CD14-positive monocyte (primary cell): ENCODE data around the gene CPSF6. TPM values are rescaled to one million over a fixed set of nuclear protein-coding genes. Genes with fewer than 3 reads are reported as not detected.

ENCODE experiments used
- DNase-seq, 3 donors: peaks; one replicate each; pipeline ENCODE4 v3.0.0-alpha.2; 2011 to 2022
- H2AFZ ChIP-seq: 2 replicates; pipeline ENCODE4 v1.6.0; 2012; ENCODE audit warnings: mild to moderate bottlenecking, low read depth, low read length, inconsistent platforms; ENCODE audit not compliant: insufficient read depth, poor library complexity, severe bottlenecking
- H3K27ac ChIP-seq, 2 donors: 1 replicate in 1 of 2; 2 replicates in 1 of 2; pipeline ENCODE4 v1.5.1; 2012 to 2013; ENCODE audit warnings: low read length in 2 of 2, control low read depth in 1 of 2, inconsistent platforms in 1 of 2, low read depth in 1 of 2, mild to moderate bottlenecking in 1 of 2
- H3K27me3 ChIP-seq, 2 donors: one replicate each; pipeline versions ENCODE4 v1.6.0 to v1.6.1; 2011 to 2013; ENCODE audit warnings: low read length in 2 of 2; ENCODE audit not compliant: control insufficient read depth in 2 of 2, insufficient read depth in 2 of 2
- H3K36me3 ChIP-seq, 2 donors: replicated peaks in 1 of 2; 1 replicate in 1 of 2; 2 replicates in 1 of 2; pipeline versions ENCODE4 v1.5.1 to v1.6.1; 2012 to 2013; ENCODE audit warnings: low read length in 2 of 2, control low read depth in 1 of 2, inconsistent platforms in 1 of 2, mild to moderate bottlenecking in 1 of 2; ENCODE audit not compliant: insufficient read depth in 2 of 2, control insufficient read depth in 1 of 2
- H3K4me1 ChIP-seq, 2 donors: 1 replicate in 1 of 2; 2 replicates in 1 of 2; pipeline versions ENCODE4 v1.5.1 to v1.6.1; 2012 to 2013; ENCODE audit warnings: low read length in 2 of 2, control low read depth in 1 of 2, inconsistent platforms in 1 of 2, mild to moderate bottlenecking in 1 of 2, moderate library complexity in 1 of 2; ENCODE audit not compliant: insufficient read depth in 2 of 2, control insufficient read depth in 1 of 2
- H3K4me2 ChIP-seq: replicated peaks from 2 replicates; pipeline ENCODE3; 2012; ENCODE audit warnings: low read length, moderate library complexity, mild to moderate bottlenecking; ENCODE audit not compliant: poor library complexity, severe bottlenecking; ENCODE audit errors: extremely low read depth
- H3K4me3 ChIP-seq, 3 experiments: fragments of 200-600 bp in 1 of 3; sonication (generic) in 1 of 3; replicated peaks in 1 of 3; 1 replicate in 2 of 3; 2 replicates in 1 of 3; pipeline ENCODE4 v1.5.1; 2011 to 2013; ENCODE audit warnings: low read length in 3 of 3, mild to moderate bottlenecking in 3 of 3, control low read depth in 2 of 3, low read depth in 2 of 3, inconsistent platforms in 1 of 3, moderate library complexity in 1 of 3
- H3K79me2 ChIP-seq: 2 replicates; pipeline ENCODE4 v1.6.0; 2012; ENCODE audit warnings: mild to moderate bottlenecking, control low read depth, inconsistent platforms, low read length, moderate library complexity; ENCODE audit not compliant: insufficient read depth
- H3K9ac ChIP-seq: 2 replicates; pipeline ENCODE4 v1.6.0; 2017; ENCODE audit warnings: low read length, mild to moderate bottlenecking; ENCODE audit not compliant: insufficient read depth, poor library complexity, severe bottlenecking
- H3K9me3 ChIP-seq, 2 donors: replicated peaks in 1 of 2; 1 replicate in 1 of 2; 2 replicates in 1 of 2; pipeline versions ENCODE4 v1.5.1 to v1.6.1; 2012 to 2013; ENCODE audit warnings: low read length in 2 of 2, control low read depth in 1 of 2; ENCODE audit not compliant: control insufficient read depth in 1 of 2, insufficient read depth in 1 of 2
- H4K20me1 ChIP-seq: 2 replicates; pipeline ENCODE4 v1.6.0; 2012; ENCODE audit warnings: mild to moderate bottlenecking, low read length, control low read depth, moderate library complexity; ENCODE audit not compliant: insufficient read depth
- H3K27ac Mint-ChIP-seq, 7 donors: one replicate each; pipeline ENCODE4 v1.8.0; 2020; ENCODE audit warnings: mild to moderate bottlenecking in 7 of 7, mixed read lengths in 7 of 7, moderate library complexity in 6 of 7, inconsistent platforms in 2 of 7
- H3K27me3 Mint-ChIP-seq, 3 donors: one replicate each; pipeline ENCODE4 v1.8.0; 2021 to 2022; ENCODE audit warnings: low read depth in 3 of 3, mild to moderate bottlenecking in 3 of 3, mixed read lengths in 3 of 3, moderate library complexity in 3 of 3, inconsistent platforms in 1 of 3
- H3K36me3 Mint-ChIP-seq, 2 donors: one replicate each; pipeline ENCODE4 v1.8.0; 2020; ENCODE audit warnings: mixed read lengths in 2 of 2, inconsistent platforms in 1 of 2, mild to moderate bottlenecking in 1 of 2
- H3K4me1 Mint-ChIP-seq: one replicate; pipeline ENCODE4 v1.8.0; 2020; ENCODE audit warnings: mild to moderate bottlenecking, mixed read lengths
- H3K4me3 Mint-ChIP-seq, 2 donors: one replicate each; pipeline ENCODE4 v1.8.0; 2020; ENCODE audit warnings: mild to moderate bottlenecking in 2 of 2, mixed read lengths in 2 of 2, moderate library complexity in 1 of 2
- H3K9me3 Mint-ChIP-seq, 7 donors: one replicate each; pipeline ENCODE4 v1.8.0; 2020 to 2022; ENCODE audit warnings: mixed read lengths in 7 of 7, mild to moderate bottlenecking in 6 of 7, moderate library complexity in 6 of 7, inconsistent platforms in 2 of 7
- WGBS: methylation state at CpG from one replicate; pipeline ENCODE4 v1.1.5; 2013; ENCODE audit warnings: missing lambda C conversion rate; ENCODE audit not compliant: insufficient coverage; 5-methylcytosine and 5-hydroxymethylcytosine counted together
- intact Hi-C, 2 donors: fragments of 100-400 bp; cut with micrococcal nuclease; formaldehyde crosslinking; loops; one replicate each; pipeline versions ENCODE4 v1.15.0 to v1.15.1; 2023
- polyA minus RNA-seq: library from RNA; depleted of rRNA, polyadenylated mRNA; stranded (reverse); fragments of >200 nt; gene quantifications from 2 replicates; pipeline ENCODE4 v1.2.3, GENCODE V29; 2012
- polyA plus RNA-seq, 3 donors: library from polyadenylated mRNA; depleted of rRNA in 1 of 3; unstranded in 2 of 3; stranded (reverse) in 1 of 3; fragments of 300-500 nt in 2 of 3; fragments of >200 nt in 1 of 3; fragmentation: Illumina TruSeq in 2 of 3; gene quantifications; 1 replicate in 2 of 3; 2 replicates in 1 of 3; pipeline ENCODE4 v1.2.3, GENCODE V29; 2012 to 2021
- total RNA-seq, 12 experiments: library from RNA in 1 of 12; stranded (reverse) in 1 of 12; fragments of 120-200 nt in 1 of 12; gene quantifications; one replicate each; pipeline ENCODE4 v1.2.4 and lab custom pipeline; 2013 to 2026; ENCODE audit warnings: mixed read lengths in 6 of 12, inconsistent platforms in 1 of 12
- TF ChIP-seq, protein P1 (sequence below): fragments of 200-600 bp; IDR thresholded peaks from one replicate; pipeline ENCODE4 v1.8.0; 2022; ENCODE audit warnings: antibody characterized with exemption, mild to moderate bottlenecking

Gene CPSF6, protein sequence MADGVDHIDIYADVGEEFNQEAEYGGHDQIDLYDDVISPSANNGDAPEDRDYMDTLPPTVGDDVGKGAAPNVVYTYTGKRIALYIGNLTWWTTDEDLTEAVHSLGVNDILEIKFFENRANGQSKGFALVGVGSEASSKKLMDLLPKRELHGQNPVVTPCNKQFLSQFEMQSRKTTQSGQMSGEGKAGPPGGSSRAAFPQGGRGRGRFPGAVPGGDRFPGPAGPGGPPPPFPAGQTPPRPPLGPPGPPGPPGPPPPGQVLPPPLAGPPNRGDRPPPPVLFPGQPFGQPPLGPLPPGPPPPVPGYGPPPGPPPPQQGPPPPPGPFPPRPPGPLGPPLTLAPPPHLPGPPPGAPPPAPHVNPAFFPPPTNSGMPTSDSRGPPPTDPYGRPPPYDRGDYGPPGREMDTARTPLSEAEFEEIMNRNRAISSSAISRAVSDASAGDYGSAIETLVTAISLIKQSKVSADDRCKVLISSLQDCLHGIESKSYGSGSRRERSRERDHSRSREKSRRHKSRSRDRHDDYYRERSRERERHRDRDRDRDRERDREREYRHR
- 21.4 TPM for total RNA-seq (2013)
- polyA plus RNA-seq (10 to 100 TPM; 18.3 to 38.0 (median 35.4) TPM), polyA minus RNA-seq (8.6 and 11.8 TPM in 2 replicates), total RNA-seq (lab: John Stamatoyannopoulos, UW) (50.4 to 137 (median 106) reads per million in 11 experiments)

DNA sequence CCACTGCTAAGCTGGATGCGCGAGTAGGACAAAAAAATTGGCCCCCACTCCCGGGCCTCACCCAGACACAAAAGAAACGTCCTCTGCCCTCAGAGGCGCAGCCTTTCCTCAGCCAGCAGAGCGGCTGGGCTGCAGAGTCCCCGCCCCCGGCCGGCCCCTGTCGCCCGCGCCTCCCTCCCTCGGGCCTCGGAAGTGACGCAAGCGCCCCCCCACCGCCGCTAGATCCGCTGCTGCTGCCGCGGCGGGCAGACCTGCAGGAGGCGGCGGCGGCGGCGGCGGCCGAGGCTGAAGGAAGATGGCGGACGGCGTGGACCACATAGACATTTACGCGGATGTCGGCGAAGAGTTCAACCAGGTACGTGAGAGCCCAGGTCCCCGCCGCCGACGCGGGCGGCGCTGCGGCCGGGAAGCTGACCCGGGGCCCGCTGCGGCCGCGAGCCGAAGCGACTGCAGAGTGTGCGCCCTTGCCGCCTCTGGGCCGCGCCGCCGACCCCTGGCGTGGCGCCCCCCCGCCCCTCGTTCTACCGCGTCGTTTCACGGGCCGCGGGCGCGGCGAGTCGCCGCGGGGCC, at the start of gene CPSF6:
Gene CPSF6, plus strand, starts transcription at position 218 of the 570 bp plus-strand sequence. Its CDS starts 78 bp downstream, at position 296.
- H3K4me1 Mint-ChIP-seq: peaks cover 35% of the 10 kb centered on the region
- peaks cover 0 to 2% (median 2%) of the 10 kb centered on the region in 3 donors for H3K27me3 Mint-ChIP-seq

More for the DNA sequence above, at the start of gene CPSF6:
- intact Hi-C loops: no loop called here
- Histone ChIP-seq H2AFZ (peak within 1 kb of the TSS; percentile 93), H3K4me2 (peak within 1 kb of the TSS; percentile 83), H3K79me2 (peaks cover 46% of the 10 kb centered on the region), H3K4me1 (peaks cover 24 to 38% of the 10 kb centered on the region in 2 donors), H3K27me3 (no peaks in the 10 kb centered on the region), H3K4me3 (peak within 1 kb of the TSS; percentile 74 to 98 (median 97)), H3K27ac (peak within 1 kb of the TSS; percentile 78 to 94), H3K36me3 (no peaks in the 10 kb centered on the region), H3K9me3 (no peaks in the 10 kb centered on the region), H4K20me1 (peaks cover 30% of the 10 kb centered on the region), H3K9ac (peak within 1 kb of the TSS; percentile 91)
- peaks cover 2 to 4% of the 10 kb centered on the region in 2 donors for H3K36me3 Mint-ChIP-seq
- peak within 1 kb of the TSS; percentile 95 to 97 for H3K4me3 Mint-ChIP-seq
- TF ChIP-seq, protein P1, sequence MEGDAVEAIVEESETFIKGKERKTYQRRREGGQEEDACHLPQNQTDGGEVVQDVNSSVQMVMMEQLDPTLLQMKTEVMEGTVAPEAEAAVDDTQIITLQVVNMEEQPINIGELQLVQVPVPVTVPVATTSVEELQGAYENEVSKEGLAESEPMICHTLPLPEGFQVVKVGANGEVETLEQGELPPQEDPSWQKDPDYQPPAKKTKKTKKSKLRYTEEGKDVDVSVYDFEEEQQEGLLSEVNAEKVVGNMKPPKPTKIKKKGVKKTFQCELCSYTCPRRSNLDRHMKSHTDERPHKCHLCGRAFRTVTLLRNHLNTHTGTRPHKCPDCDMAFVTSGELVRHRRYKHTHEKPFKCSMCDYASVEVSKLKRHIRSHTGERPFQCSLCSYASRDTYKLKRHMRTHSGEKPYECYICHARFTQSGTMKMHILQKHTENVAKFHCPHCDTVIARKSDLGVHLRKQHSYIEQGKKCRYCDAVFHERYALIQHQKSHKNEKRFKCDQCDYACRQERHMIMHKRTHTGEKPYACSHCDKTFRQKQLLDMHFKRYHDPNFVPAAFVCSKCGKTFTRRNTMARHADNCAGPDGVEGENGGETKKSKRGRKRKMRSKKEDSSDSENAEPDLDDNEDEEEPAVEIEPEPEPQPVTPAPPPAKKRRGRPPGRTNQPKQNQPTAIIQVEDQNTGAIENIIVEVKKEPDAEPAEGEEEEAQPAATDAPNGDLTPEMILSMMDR: no peak
- under 1% methylated on average over 75 of the region's 75 CpGs for WGBS
- peak within 1 kb of the TSS; percentile 88 to 98 (median 95) for H3K27ac Mint-ChIP-seq
- DNase-seq: peak; percentile 91 to 95 (median 93)
- H3K9me3 Mint-ChIP-seq: no peaks in the 10 kb centered on the region
